ENCODE results near the gene TCF25.
"Not testable (repeated sequence)": the region's sequence is repeated elsewhere in the genome, so short reads cannot be mapped to it uniquely, and the experiment has no call there.

TCF25 gene

GRCh38 chr16:89921131-89921701 is 47.8 kb downstream of the TCF25 start:
- no peak for DNase-seq

GRCh38 chr16:89921702-89922476 is 48.5 kb downstream of the TCF25 start:
- DNase-seq = no peak

GRCh38 chr16:89922477-89922883 is 49.1 kb downstream of the TCF25 start:
- no peak for DNase-seq

GRCh38 chr16:89922884-89923639 is 49.7 kb downstream of the TCF25 start, which contains the start of gene TUBB3:
Gene TUBB3, plus strand, starts transcription at chr16:89923342. Its CDS starts 60 bp downstream, at chr16:89923402.
- no peak for DNase-seq

- no peak for DNase-seq
Observed at GRCh38 chr16:89923640-89924296, 50.4 kb downstream of the TCF25 start.

GRCh38 chr16:89924297-89924924 is 51.0 kb downstream of the TCF25 start:
- DNase-seq = peak; percentile 34

- DNase-seq = no peak
Observed at GRCh38 chr16:89924925-89925307, 51.5 kb downstream of the TCF25 start.

GRCh38 chr16:89925596-89926079 is 52.2 kb downstream of the TCF25 start:
- no peak for DNase-seq

- DNase-seq = no peak
Observed at GRCh38 chr16:89931305-89931896, 58.0 kb downstream of the TCF25 start.

GRCh38 chr16:89931964-89932363 is 58.6 kb downstream of the TCF25 start:
- DNase-seq = no peak

GRCh38 chr16:89934019-89934418 is 60.6 kb downstream of the TCF25 start:
- not testable (repeated sequence) for DNase-seq

GRCh38 chr16:89934611-89935553 is 61.5 kb downstream of the TCF25 start:
- DNase-seq = no peak

- DNase-seq = not testable (repeated sequence)
Observed at GRCh38 chr16:89935620-89936019, 62.2 kb downstream of the TCF25 start.

- no peak for DNase-seq
Observed at GRCh38 chr16:89936034-89936433, 62.6 kb downstream of the TCF25 start.

- DNase-seq = no peak
Observed at GRCh38 chr16:89936508-89936907, 63.1 kb downstream of the TCF25 start.

- no peak for DNase-seq
Observed at GRCh38 chr16:89936981-89937380, 63.6 kb downstream of the TCF25 start.

- no peak for DNase-seq
Observed at GRCh38 chr16:89938175-89938885, 64.9 kb downstream of the TCF25 start.

- DNase-seq = no peak
Observed at GRCh38 chr16:89944773-89945172, 71.4 kb downstream of the TCF25 start.

- DNase-seq = no peak
Observed at GRCh38 chr16:89945654-89946053, 72.3 kb downstream of the TCF25 start.

- no peak for DNase-seq
Observed at GRCh38 chr16:89946515-89946914, 73.1 kb downstream of the TCF25 start.
